NK-92 treated with Interleukin-12 subunit alpha and Interleukin-12 subunit beta, amount 100 ng/mL, for 24 hours (cell line): ENCODE results near the gene RFX1.

Experiments
- DNase-seq: peaks from one replicate; lab custom pipeline; 2025; lab: John Stamatoyannopoulos, UW

RFX1 gene

DNA sequence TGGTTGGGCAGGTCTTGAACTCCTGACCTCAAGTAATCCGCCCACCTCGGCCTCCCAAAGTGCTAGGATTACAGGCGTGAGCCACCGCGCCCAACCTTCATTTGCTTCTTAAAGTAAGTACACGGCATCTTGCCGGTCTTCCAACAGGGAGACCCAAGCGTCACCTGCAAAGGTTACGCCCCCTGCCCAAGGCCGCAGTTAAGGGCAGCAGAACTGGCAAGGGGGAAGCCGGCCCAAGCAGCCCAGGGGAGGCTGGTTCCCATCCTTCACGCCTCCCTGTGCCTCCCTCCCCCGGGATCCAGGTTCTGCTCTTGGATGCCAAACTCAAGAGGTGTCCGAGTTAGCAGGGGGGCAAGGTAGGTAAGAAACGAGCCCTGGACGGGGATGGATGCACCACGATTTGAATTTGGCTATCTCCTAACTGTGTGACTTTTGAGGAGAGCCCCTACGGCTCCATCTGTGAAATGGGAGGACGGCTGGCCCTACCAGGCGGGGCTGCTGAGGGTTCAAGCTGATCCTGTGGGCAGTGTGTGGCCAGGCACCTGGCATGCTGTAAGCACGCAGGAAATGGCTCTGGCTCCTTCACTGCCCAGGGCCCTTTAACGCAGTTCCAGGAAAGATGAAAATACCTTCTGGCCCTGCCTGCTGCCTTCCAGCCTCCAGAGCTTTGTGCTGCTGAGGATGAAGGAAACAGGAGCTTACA is 9.0 kb downstream of the RFX1 start:
- no peak for DNase-seq

DNA sequence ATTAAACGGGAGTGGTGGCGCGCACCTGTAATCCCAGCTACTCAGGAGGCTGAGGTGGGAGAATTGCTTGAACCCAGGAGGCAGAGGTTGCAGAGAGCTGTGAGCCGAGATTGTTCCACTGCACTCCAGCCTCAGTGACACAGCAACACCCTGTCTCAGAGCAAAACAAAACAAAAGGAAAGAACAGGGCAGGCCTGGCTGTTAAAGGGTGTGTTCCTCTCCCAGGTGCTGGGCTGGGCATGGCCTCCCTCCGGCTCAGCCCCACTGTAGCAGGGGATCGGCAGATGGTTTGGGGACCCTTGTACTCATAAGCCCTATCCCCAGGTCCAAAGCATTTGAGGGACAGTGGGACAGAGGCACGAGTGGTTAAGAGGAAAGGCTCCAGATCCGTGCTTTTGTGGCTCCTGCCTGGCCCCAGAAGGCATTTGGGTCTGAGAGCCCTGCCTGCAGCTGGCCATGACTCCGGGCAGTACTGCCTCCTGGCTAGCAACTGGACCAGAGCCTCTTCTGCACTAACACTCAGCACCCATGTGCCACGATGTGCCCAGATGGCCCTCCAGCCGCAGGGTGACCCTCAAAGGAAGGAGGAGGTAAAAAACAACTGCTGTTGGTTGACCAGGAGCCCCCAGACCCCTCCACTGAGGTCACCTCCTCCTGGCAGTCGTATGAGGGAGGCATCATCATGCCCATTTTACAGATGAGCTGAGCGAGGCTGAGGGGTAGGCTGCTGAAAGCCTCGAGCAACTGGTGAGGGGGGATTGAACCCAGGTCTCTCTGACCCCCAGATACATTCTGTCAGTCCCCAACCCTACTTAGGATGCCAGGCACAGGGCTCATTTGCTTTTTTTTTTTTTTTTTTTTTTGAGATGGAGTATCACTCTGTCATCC is 10.0 kb downstream of the RFX1 start:
- DNase-seq: no peak

DNA sequence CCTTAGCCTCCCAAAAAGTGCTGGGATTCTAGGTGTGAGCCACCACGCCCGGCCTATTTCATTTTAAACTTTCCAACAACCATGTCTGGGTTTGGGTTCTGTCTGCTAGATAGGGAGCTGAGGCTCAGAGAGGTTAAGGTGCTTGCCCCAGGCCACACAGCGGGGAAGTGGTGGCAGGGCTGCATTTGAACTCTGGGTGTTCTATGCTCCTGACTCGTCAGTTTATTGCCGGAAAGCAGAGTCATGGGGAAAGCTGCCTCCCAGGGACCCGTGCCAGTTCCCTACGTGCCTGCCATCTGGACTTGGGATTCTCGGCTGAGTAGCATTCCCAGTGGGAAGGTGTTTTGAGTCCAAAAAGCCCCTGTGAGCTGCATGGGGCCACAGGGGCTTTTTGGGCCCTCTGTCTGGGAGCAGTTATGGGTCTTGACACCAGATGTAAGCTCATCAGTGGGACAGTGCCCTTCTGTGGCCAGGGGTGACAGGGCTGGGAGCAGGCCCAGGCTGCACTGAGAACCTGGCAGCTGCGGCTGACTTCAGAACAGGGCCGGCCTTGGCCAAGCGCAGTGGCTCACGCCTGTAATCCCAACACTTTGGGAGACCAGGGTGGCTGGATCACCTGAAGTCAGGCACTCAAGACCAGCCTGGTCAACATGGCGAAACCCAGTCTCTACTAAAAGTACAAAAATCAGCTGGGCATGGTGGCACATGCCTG is 10.9 kb downstream of the RFX1 start:
- no peak for DNase-seq

DNA sequence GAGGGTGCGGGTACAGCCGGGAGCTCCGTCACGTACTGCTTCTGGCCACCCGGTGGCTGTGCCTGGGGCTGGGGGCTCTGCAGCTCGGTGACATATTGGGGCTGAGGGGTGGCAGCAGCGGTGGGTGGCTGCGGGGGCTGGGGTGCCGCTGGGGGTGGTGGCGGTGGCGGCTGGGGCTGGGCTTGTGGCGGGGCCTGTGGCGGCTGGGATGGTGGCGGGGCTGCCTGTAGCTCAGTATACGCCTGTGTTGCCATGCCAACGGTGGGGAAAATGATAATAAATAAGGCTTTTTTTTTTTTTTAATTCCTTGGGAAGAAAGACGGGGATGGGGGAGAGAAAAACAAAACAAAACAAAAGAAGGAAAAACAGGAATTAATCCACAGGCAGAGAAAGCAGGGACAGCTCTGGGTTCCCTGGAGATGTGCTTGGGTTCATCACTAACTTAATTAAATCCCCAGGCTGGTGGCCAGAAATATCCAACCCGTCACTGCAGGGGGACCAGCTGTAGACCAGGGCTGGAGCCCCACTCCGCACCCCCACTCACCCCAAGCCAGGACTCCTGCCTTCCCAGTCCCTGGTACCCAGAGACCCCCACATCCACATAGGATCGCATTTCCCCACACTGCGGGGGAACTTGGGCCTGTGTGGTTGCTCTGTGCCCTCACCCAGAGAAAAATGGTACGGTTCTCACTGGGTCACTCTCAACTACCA is 12.4 kb downstream of the RFX1 start:
- no peak for DNase-seq

DNA sequence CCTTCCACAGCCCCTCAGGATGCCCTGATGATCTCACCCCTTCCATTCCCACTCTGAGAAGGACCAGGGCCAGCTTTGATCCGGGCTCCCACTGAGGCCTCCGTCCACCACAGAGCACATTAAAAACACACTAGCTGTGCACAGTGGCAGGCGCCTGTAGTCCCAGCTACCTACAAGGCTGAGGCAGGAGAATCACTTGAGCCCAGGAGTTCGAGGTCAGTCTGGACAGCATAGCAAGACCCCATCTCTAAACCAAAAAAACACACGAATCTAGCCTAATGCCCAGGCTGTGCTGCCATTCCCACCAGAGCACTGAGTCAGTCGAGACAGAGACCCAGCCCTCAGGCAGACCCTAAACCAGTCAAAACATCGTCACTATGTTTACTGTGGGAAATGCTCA is 14.1 kb downstream of the RFX1 start:
- no peak for DNase-seq

DNA sequence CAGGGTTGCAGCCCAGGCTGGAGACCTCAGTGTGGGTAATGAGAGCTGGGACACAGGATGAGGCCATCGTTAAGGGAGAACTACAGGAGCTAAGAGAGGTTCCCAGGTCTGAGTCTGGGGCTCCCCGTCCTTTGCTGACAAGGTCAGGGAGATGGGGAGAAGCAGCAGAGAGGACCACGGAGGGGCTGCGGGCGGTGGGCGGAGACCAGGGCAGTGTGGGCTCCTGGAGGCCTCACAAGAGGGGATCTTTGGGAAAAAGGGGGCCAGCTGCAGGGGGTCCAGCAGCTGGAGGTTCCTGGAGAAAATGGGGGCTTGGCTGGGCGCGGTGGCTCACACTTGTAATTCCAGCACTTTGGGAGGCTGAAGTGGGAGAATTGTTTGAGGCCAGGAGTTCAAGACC is 16.0 kb downstream of the RFX1 start:
- DNase-seq: no peak

DNA sequence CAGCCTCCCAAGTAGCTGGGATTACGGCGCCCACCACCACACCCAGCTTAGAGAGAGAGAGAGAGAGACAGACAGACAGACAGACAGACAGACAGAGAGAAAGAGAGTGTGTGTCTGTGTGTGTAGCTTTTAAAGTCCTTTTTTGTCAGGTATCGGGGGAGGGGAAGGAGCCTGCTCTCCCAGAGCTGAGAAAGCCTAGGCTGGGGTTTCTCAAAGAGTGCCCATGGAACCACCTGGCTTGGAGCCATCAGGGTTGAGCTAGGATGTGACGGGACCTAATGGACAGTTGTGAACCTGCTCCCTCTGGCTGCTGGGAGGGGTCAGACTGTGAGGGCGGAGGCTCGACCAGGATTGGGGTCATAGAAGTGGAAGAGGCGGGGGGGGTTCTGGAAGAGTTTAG is 16.6 kb downstream of the RFX1 start:
- DNase-seq: no peak

DNA sequence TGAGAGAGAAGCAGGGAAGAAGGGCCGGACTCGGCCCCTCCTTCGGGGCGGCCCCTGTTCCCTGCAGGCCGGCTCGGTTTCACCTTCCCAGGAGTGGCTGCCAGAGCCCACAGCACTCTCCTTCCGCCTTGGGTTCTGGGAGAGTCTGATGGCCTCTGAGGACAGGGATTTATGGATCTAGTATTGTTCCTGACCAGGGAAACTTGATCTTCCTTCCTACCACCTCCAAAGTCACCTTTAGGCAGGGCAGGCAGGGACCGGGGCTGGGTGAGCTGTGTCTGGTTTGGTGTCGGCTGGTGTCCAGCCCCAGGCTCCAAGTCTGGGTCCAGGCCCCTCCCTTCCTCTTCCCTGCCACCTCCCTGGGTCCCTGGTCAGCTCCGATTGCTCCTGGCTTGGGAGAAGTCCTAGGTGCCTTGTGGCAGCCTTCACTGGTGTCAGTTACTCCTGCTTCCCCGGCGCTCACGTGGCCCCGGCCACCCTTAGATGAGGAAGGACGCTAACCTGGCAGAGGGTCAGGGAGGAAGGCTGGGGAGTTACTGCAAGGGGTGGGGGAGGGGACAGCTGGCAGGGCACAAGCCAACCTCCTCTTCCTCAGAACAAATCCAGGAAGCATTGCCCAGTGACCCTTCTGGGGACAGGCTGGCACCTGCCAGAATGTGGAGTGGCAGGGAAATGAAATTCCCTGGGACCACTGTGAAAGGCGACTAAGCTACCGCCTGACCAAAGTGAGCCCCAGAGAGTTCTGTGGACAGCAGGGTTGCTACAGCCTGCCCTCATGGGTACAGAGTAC is 18.8 kb downstream of the RFX1 start:
- no peak for DNase-seq

DNA sequence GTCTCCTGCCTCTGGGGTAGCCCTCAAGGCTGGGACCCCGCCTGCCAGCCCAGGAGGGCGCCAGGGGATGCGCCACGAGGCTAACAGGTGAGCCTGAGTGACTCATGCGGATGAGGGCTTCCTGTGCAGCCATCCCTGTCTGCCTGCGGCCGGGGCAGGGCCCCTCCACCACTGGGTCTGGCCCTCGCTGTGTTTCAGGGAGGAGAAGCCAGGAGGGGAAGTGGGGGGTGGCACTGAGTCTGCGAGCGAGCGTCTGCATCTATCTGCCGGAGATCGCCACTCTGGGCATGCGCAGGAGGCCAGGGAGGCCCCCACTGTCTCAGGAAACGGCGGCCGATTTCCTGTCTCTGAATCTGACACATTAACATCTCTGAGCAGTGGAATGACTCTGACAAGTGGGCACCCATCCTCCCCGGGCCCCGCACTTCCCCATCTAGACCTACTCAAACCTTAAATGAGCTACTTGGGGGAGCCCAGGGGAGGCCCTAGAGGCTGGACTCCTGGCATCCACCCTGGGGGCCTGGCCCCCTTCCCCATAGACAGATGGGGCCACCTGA is 19.7 kb downstream of the RFX1 start:
- peak; percentile 98 for DNase-seq

DNA sequence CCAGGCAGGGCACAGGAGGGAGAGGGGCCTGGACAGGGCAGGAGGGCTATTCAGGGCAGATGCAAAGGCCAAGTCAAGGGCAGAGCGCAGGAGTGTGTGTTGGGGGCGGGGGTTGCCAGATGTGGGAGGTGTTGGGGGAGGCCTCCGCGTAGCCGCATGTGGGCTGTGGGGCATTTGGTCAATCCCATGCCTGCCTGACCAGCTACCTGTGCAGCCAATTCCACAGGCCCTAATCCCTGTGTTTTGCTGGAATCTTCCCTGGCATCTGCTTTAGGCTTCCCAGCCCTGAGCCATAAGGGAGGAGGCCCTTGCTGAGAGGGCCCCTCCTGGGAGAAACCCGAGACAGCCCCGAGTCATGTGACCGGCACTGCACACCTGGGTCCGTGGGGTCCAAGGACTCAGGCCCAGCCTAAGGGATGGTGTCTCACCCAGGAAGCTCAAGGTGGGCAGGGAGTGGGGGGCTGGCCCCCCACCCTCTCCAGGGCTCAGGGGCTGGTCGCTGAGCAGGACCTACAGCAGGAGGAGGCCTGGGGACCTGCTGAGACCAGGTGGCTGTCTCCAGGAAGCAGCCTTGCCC is 20.3 kb downstream of the RFX1 start:
- DNase-seq: no peak

DNA sequence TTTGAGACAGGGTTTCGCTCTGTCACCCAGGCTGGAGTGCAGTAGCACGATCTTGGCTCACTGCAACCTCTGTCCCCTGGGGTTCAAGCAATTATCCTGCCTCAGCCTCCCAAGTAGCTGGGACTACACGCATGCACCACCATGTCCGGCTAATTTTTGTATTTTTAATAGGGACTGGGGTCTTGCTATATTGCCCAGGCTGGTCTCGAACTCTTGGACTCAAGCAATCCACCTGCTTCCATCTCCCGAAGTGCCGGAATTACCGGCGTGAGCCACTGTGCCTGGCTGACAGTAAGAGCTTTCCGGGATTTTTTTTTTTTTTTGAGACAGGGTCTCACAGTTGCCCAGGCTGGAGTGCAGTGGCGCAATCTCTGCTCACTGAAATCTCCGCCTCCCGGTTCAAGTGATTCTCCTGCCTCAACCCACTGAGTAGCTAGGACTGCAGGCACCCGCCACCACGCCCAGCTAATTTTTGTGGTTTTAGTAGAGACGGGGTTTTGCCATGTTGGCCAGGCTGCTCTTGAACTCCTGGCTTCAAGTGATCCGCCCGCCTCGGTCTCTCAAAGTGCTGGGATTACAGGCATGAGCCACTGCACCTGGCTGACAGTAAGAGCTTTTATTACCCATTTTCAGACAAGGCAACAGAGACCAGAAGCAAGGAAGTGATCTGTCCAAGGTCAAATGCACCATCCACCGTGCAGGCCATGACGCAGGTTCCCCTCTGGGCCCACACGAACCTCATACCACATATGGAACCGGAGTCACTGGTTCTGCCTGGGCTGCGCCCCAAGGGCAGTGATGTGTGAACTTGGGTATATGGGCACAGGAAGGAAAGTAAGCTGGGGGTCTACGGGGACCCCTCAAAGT is 21.0 kb downstream of the RFX1 start:
- DNase-seq: no peak

DNA sequence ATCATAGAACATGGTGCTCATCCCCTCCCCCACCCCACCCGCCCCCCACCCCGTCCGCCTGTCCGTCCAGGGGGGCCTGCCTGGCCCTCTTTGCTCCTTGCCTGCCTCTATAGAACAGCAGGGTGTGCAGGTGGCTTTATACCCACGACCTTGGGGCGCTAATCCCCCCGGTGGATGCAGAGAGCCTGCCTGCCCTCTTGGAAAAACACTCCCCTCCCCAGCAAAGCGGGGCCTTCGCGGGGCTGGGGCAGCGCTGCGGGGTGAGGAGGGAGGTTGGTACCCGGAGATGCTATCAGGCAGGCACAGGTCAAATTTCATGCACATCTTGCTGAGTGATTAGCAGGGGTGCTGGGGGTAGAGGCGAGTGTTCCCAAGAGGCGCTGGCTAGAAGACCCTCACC is 21.9 kb downstream of the RFX1 start:
- no peak for DNase-seq

DNA sequence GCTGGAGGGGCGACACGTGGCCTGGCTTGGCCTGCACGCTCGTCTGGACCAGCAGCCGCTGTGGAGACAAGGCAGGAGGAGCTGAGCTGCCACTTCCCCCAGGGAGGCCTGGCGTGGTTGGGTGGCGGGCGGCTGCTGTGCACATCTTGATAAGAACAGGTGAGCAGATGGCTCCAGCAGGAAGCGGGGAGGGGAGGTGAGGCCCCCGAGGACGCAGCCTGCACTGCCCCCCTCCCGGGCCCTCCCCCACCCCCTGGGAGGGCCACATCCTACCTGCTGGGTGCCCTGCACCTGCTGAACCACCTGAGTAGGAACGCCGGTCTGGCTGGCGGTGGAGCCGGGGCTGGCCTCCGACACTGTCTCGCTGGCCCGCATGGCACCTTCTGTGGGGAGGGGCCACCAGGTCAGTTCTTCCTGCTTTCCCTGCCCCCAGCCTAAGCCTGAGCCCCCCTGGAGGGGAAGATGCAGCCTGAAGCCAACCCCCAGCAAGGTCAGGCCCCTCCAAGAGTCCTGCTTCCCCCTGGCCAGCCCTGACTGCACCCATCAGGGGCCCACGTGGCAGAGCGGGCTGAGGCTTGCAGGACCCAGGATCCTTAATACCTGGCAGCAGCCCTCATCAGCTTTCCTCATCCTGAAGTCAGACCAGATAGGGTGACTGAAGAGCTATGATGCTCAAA is 22.8 kb downstream of the RFX1 start:
- DNase-seq: no peak

DNA sequence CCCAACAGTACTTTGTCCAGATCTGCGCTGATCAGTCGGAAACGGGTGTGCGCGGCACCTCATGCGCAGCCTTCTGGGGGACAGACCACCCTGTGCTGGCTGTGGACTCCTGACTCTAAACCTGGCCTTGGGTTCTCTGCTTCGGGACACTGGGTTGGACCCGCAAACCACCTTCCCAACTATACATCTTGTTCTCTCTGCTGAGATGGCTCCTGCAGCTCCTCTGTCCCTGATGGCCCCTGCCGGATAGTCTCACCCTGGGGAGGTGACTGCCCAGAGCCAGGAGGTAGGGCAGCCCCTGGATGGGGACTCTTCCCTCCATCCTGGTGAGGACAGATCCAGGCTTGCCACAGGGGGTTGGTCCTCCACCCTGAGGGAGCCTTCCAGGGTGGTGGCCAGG is 23.3 kb downstream of the RFX1 start:
- no peak for DNase-seq

DNA sequence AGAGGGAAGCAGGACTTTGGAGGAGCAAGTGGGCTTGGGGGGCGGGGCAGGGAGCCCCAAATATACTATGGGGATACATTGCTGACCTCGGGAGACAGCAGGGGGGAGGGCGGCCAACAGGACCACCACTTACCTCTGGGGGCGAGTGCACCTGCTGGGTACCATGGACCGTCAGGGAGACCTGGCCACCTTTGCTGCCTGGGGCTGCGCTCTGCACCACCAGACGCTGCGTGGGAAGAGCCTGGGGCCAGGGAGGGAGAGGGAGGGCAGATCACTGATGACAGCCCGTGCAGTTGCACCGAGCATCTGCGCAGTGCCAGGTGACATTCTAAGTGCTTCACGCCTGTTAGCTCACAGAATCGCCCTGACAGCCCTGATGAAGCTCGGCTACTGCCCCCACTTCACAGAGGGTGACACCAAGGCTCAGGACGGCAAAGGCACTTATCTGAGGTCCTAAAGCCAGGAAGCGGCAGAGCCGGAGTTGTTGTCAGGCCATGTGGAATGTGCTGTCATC is 24.1 kb downstream of the RFX1 start:
- DNase-seq: no peak

DNA sequence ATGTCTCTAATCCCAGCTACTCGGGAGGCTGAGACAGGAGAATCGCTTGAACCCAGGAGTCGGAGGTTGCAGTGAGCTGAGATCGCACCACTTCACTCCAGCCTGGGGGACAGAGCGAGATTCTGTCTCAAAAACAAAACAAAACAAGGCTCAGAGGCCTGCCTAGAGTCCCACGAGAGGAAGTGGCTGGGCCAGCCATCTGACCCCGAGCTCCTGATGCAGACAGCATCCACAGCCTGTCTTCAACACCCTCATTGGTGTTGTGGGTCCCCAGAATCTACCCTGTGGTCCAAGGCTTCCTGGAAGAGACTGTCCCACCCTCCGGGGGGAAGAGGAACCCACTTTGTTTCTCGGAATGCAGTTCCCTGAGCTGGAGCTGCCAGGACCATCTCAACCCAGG is 24.7 kb downstream of the RFX1 start:
- DNase-seq: no peak

DNA sequence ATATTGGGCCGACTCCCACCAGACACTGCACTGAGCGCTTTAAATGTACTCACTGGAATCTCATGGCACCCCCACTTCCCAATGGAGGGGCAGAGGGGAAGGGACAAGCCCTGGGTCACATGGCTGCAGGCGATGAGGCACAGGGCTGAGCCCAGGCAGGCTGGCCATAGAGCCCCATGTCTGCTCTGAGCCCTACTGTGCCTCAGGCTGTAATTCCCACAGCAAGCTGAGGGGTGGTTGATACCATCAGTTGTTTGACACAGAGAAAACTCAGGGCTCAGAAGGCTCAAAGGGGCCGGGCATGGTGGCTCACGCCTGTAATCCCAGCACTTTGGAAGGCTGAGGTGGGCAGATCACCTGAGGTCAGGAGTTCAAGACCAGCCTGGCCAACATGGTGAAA is 25.1 kb downstream of the RFX1 start:
- no peak for DNase-seq

DNA sequence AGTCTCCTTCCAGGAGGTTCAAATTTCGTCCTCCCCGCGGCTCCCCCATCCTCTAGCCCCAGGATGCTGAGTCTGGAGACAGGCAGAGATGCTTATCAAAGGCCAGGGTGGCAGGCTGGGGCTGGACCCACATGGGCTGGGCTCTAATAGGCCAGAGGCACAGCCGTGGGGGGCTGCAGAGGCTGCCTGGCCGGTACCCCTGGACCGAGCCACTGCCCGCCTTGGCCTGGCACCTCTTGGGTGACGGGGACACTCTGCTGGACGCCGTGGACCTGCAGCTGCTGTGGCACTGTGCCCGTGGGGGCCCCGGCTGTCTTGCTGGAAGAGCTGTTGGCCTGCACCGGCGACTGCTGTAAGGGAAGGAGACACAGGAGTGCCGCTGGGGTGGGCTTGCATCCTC is 25.8 kb downstream of the RFX1 start:
- DNase-seq: no peak

DNA sequence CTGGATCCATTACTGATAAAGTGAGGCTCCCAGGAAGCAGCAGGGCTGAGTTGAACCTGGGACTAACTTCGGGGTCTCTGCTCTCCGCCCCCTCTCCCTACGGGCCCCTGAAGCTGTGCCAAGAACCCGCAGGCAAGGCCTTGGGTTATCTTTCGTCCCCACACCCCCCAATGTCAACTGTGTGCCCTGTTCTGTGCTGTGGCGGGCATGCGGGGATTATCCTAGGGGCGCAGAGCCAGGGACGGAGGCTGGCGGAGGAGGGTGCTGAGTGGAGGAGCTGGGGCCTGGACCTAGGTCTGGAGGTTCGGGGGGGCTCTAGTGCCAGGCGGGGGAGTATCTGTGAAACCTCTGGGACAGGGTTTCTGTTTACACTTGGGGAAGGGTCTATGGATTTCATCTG is 26.4 kb downstream of the RFX1 start:
- DNase-seq: no peak
